Skeletal muscle satellite cell (primary cell): Measurements from ENCODE around the gene COL23A1.
A peak's percentile ranks its signal among the peaks of the same experiment; 100 is the strongest.
"Not testable (repeated sequence)": the region's sequence is repeated elsewhere in the genome, so short reads cannot be mapped to it uniquely, and the experiment has no call there.

ENCODE experiments used
- H3K27me3 ChIP-seq: 2 replicates; pipeline ENCODE4 v1.7.0; 2013; ENCODE audit warnings: low read length; ENCODE audit not compliant: control insufficient read depth, insufficient read depth
- H3K36me3 ChIP-seq: 2 replicates; pipeline ENCODE4 v1.7.0; 2013; ENCODE audit warnings: mild to moderate bottlenecking, control low read depth, low read length; ENCODE audit not compliant: insufficient read depth
- H3K4me1 ChIP-seq: 2 replicates; pipeline ENCODE4 v1.7.0; 2013; ENCODE audit warnings: low read length; ENCODE audit not compliant: control insufficient read depth, insufficient read depth
- H3K4me2 ChIP-seq: 2 replicates; pipeline ENCODE4 v1.7.0; 2013; ENCODE audit warnings: mild to moderate bottlenecking, low read length
- H3K4me3 ChIP-seq: 2 replicates; pipeline ENCODE4 v1.7.0; 2013; ENCODE audit warnings: low read length
- H3K9ac ChIP-seq: 2 replicates; pipeline ENCODE4 v1.7.0; 2013; ENCODE audit warnings: mild to moderate bottlenecking, low read depth, low read length, moderate library complexity
- H3K9me3 ChIP-seq: replicated peaks from 2 replicates; pipeline ENCODE4 v1.7.0; 2013; ENCODE audit warnings: mild to moderate bottlenecking, control low read depth, low read length

Gene COL23A1

DNA sequence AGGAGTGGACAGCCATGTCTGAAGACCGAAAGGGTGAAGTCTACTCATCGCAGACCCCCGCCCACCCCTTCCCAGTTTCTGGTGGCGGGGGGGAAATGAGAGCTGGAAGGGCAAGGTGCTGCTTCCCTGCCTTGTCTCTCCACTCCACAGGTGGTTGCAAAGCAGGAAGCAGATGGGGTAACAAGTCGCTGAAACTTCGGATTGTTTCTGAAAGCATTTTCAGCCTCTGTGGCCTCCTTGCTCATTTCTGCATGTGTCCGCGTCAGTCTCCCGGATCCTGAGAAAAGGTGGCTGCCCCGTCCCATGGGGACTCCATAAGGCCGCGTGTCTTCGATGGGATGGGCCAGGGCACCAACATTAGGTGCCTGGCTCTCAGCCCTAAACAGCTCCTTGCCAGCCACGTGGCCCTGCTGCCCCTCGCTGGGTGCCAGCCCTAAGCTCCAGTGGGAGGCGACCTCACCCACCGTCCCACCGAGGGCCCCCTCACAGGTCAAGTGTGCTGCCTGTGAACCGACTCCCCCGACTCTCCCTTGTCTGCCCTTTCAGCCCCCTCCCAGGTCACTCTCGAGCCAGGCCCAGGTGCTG is 358.6 kb downstream of the COL23A1 start:
- H3K36me3 ChIP-seq = peaks cover 33% of the 10 kb centered on the region
- no peaks in the 10 kb centered on the region for H3K9me3 ChIP-seq
- peaks cover 30% of the 10 kb centered on the region for H3K4me1 ChIP-seq
- H3K4me3 ChIP-seq = peak overlapping the region; percentile 96
- no peaks in the 10 kb centered on the region for H3K27me3 ChIP-seq
- H3K9ac ChIP-seq = peak overlapping the region; percentile 94
- peak overlapping the region; percentile 99 for H3K4me2 ChIP-seq

DNA sequence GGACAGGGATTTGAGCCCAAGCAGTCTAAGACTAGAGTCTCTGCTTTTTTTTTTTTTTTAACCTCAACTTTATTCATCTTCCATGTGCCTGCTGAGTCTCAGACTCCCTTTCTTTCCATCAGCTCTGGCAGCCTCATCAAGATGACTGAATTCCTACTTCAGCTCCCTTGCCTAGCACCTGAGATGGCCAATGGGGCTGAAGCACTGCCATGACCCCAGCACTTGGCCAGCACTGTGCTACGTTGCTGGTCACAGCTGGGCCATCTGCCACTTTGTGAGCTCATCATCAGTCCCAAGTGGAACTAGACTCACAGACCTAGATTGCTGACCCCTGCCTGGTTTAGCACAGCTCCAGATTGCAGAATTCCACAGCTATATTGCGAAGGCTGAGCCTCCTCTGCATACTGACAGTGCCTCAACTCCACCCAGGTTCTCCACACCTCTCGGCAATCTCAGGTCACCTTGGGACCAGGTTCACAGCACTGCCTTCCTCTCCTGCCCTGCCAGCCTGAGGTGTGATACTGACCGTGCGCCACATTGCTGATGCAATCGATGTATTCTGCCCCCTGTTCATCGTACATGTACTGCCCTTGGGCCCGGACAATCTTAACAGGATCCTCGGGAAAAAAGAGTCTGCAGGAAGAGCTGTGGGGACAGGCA is 359.2 kb downstream of the COL23A1 start:
- Histone ChIP-seq H3K4me3 (peak overlapping the region; percentile 96), H3K27me3 (no peaks in the 10 kb centered on the region), H3K9me3 (no peaks in the 10 kb centered on the region), H3K4me1 (peaks cover 30% of the 10 kb centered on the region), H3K4me2 (peak overlapping the region; percentile 99), H3K9ac (peak overlapping the region; percentile 94), H3K36me3 (peaks cover 36% of the 10 kb centered on the region)

DNA sequence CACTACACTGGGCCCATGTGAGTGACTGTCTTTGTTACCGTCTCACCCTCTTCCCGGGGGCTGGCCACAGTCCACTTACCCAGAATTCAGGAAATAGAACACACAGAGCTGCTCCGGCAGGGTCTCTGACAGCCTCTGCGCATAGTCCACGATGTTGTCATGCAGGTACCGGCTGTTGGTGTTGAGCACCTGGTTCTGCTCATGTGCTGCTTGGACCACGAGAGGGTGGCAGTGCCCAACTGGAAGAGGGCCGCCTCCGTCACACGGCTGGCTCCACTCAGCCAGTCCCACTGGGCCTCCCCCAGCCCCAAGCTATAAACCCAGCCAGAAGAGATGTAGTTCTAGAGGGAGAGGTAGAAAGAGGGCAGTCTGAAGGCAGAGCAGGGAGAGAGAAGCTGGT is 360.3 kb downstream of the COL23A1 start:
- Histone ChIP-seq H3K4me3 (no peak overlapping the region), H3K27me3 (no peaks in the 10 kb centered on the region), H3K36me3 (peaks cover 43% of the 10 kb centered on the region), H3K9me3 (no peaks in the 10 kb centered on the region), H3K4me2 (peak overlapping the region; percentile 23), H3K9ac (no peak overlapping the region), H3K4me1 (peaks cover 30% of the 10 kb centered on the region)

DNA sequence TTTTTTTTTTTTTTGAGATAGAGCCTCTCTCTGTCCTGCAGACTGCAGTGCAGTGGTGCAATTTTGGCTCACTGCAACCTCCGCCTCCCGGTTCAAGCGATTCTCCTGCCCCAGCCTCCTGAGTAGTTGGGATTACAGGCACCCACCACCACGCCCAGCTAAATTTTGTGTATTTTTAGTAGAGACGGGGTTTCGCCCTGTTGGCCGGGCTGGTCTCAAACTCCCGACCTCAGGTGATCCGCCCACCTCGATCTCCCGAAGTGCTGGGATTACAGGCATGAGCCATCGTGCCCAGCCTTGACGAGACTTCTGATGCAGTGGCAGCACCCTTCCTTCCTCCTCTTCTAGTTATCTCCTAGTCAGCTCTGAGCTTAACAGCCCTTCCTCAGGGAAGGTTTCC is 361.1 kb downstream of the COL23A1 start:
- H3K4me2 ChIP-seq, H3K9me3 ChIP-seq, H3K27me3 ChIP-seq, H3K4me3 ChIP-seq, H3K9ac ChIP-seq: not testable (repeated sequence)
- Histone ChIP-seq H3K4me1 (peaks cover 30% of the 10 kb centered on the region), H3K36me3 (peaks cover 49% of the 10 kb centered on the region)

DNA sequence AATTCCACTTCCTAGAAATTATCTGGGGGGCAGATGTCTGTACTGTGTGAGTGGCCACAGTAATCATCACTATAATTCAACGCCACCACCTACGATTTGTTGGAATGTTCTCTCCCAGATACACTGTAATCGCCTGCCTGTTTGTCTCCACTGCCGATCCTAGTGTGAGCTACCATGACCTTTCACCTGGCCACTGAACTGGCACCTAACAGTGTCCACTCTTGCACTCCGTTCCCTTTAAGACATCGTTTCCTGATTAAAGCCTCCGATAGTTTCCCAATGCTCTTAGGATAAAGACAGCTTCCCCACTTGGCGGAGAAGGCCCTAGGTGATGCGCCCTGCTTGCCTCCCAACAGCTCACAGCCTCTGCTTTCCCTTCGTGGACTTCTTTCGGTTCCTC is 361.6 kb downstream of the COL23A1 start:
- Histone ChIP-seq H3K4me3 (no peak overlapping the region), H3K36me3 (peaks cover 49% of the 10 kb centered on the region), H3K9ac (no peak overlapping the region), H3K27me3 (no peaks in the 10 kb centered on the region), H3K4me1 (peaks cover 30% of the 10 kb centered on the region), H3K9me3 (no peaks in the 10 kb centered on the region), H3K4me2 (no peak overlapping the region)

DNA sequence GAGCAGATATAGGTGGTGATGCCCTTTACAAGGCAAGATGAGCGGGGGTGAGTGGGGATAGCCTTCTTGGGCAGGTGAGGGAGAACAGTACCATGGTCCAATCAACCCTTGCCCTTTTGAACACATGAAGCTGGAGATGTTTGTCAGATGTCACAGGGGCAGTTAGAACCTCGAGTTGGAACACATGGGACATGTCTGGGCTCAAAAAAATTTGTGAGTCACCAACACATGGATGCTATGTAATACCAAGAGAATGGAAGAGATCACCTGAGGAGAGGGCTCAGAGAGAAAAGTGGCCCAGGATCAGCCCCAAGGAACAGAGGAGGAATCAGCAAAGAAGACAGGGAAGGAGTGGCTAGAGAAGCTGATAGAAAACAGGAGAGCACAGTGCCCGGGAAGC is 362.3 kb downstream of the COL23A1 start:
- peaks cover 27% of the 10 kb centered on the region for H3K4me1 ChIP-seq
- H3K4me2 ChIP-seq = no peak overlapping the region
- H3K9me3 ChIP-seq = no peaks in the 10 kb centered on the region
- peaks cover 49% of the 10 kb centered on the region for H3K36me3 ChIP-seq
- H3K4me3 ChIP-seq = no peak overlapping the region
- no peak overlapping the region for H3K9ac ChIP-seq
- no peaks in the 10 kb centered on the region for H3K27me3 ChIP-seq

DNA sequence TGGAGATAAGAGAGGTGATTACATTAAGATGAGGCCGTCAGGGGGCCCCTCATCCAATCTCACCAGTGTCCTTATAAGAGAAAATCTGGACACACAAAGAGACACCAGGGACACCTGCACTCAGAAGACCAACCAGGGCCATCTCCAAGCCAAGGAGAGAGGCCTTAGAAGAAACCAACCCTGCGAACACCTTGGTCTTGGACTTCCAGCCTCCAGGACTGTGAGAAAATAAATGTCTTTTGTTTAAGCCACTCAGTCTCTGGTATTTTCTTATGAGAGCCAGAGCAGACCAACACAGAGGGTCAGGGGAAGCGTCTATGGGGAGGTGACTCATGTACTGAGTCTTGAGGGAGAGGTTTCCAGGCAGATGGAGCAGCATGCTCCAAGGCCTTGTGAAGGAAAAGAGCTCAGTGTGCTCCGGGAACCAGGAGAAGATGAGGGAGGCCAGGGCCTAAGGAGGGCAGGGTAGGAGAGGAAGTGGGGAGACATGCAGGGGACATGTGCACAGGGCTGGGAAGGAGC is 363.0 kb downstream of the COL23A1 start:
- Histone ChIP-seq H3K4me2 (no peak overlapping the region), H3K27me3 (no peaks in the 10 kb centered on the region), H3K9me3 (no peaks in the 10 kb centered on the region), H3K4me1 (peaks cover 24% of the 10 kb centered on the region), H3K9ac (no peak overlapping the region), H3K4me3 (no peak overlapping the region), H3K36me3 (peaks cover 51% of the 10 kb centered on the region)

DNA sequence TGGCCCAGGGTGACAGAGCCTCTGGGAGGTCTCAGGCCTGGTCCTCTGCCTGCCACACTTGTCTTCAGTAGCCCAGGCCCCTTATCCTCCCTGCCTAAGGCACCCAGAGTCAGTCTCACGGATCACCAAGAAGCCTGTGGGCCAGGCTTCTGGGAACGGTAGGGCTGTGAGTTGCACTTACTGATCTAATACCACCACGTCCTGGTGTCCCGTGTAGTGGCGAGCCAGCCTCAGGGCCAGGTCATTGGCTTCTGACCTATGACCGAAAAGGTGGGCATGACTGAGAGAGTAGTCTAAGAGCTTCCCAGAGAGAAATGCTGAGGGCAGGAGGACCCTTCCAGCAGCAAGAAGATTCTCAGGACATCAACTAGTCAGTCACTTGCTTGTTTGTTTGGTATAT is 365.0 kb downstream of the COL23A1 start:
- Histone ChIP-seq H3K36me3 (peaks cover 54% of the 10 kb centered on the region), H3K4me3 (no peak overlapping the region), H3K4me1 (peaks cover 8% of the 10 kb centered on the region), H3K27me3 (no peaks in the 10 kb centered on the region), H3K9me3 (no peaks in the 10 kb centered on the region), H3K9ac (no peak overlapping the region), H3K4me2 (no peak overlapping the region)

DNA sequence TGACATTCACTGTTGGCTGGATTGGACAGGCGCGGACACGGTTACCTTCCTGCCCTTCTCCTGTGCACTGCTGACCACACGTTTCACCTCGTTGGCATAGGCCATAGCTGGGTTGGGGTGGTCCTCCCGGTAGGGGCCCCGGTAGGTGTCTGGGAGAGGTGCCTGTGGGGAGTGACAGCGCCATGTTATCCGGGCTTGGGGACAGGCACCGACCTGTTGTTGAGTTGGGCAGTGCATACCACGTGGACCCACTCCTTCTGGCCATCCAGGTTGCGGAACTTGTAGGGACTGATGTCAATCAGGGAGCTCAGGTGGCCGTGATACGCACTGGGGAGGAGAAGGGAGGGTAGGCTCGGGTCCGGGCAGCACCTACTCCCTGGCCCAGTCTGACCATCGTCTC is 365.8 kb downstream of the COL23A1 start:
- no peak overlapping the region for H3K4me3 ChIP-seq
- H3K4me2 ChIP-seq = no peak overlapping the region
- H3K36me3 ChIP-seq = peaks cover 46% of the 10 kb centered on the region
- H3K27me3 ChIP-seq = no peaks in the 10 kb centered on the region
- H3K4me1 ChIP-seq = peaks cover 4% of the 10 kb centered on the region
- no peak overlapping the region for H3K9ac ChIP-seq
- H3K9me3 ChIP-seq = no peaks in the 10 kb centered on the region

DNA sequence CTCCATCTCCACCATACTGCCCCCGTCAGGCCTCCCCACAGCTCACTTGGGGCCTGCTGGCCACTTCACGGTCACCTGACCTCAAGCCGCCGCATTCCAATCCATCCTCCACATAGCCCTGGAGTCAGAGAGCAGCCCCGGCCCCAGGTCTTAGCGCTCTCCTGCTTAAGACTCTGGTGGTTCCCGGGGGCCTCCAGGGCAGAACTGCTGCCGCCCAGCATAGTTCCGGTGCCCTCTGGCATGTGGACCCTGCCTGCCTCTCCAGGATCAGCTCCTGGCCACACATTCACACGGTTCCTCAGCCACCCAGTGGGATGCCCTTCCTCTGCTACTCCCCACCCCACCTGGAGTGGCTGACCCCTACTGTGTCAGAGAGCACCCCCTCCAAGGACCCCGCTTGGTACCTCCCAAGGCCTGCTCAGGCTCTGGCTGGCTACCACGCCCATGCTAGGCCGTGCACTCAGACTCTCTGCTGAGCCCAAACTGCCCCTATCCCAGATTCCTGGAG is 366.3 kb downstream of the COL23A1 start:
- Histone ChIP-seq H3K4me1 (peaks cover 4% of the 10 kb centered on the region), H3K36me3 (peaks cover 43% of the 10 kb centered on the region), H3K9ac (no peak overlapping the region), H3K27me3 (no peaks in the 10 kb centered on the region), H3K4me2 (no peak overlapping the region), H3K9me3 (no peaks in the 10 kb centered on the region), H3K4me3 (no peak overlapping the region)

DNA sequence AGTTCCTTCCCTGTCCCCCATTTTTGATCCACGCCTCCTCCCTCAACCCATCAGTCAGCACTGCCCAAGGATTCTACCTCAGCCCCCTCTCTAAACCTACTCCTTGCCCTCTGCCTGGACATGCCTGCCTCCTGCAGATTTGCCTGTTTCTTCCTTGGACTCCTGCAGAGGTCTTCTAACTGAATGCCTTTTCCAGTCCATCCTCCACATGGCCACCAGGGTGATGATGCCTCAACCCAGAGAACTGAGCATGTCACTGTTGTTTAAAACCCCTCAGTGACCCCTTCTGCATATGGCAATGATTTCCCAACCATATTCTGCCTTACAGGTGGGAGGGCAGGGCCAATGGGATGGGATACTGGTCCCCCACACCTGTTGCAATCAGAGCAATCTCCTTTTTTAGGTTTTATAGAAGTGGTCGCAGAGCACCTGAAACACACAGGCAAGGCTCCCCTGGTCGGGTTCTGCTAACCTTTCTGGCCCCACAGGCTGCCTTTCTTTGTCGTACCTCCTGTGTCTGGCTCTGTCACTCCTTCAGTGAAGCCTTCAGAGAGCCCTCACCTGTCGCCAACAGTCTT is 366.9 kb downstream of the COL23A1 start:
- H3K9ac ChIP-seq = no peak overlapping the region
- no peaks in the 10 kb centered on the region for H3K9me3 ChIP-seq
- peaks cover 4% of the 10 kb centered on the region for H3K4me1 ChIP-seq
- H3K27me3 ChIP-seq = no peaks in the 10 kb centered on the region
- H3K4me2 ChIP-seq = no peak overlapping the region
- H3K36me3 ChIP-seq = peaks cover 37% of the 10 kb centered on the region
- H3K4me3 ChIP-seq = no peak overlapping the region
